Cardiac muscle cell (in vitro differentiated cells and primary cell): ENCODE measurements around the gene CEMIP. TPM values are rescaled to one million over a fixed set of nuclear protein-coding genes. Genes with fewer than 3 reads are reported as not detected.
A peak's percentile ranks its signal among the peaks of the same experiment; 100 is the strongest.
"Not testable (repeated sequence)": the region's sequence is repeated elsewhere in the genome, so short reads cannot be mapped to it uniquely, and the experiment has no call there.

Experiments used
- DNase-seq, 2 donors: peaks; one replicate each; pipeline versions ENCODE4 v3.0.0 to v3.0.0-alpha.2; 2010 to 2017; ENCODE audit warnings: low read depth in 1 of 2, low spot score in 1 of 2
- H3K27ac ChIP-seq: fragments of 200-600 bp; sonication (generic); 2 replicates; pipeline ENCODE4 v1.5.1; 2016
- H3K27me3 ChIP-seq: fragments of 200-600 bp; sonication (generic); 2 replicates; pipeline ENCODE4 v1.6.0; 2016; ENCODE audit warnings: control low read depth
- H3K36me3 ChIP-seq: fragments of 200-600 bp; sonication (generic); 2 replicates; pipeline ENCODE4 v1.5.1; 2016; ENCODE audit warnings: control low read depth
- H3K4me1 ChIP-seq: fragments of 200-600 bp; sonication (generic); 2 replicates; pipeline ENCODE4 v1.8.1; 2017; ENCODE audit warnings: low read depth, mild to moderate bottlenecking, mixed run types
- H3K4me3 ChIP-seq: fragments of 200-600 bp; sonication (generic); 2 replicates; pipeline ENCODE4 v1.5.1; 2016; ENCODE audit warnings: mild to moderate bottlenecking
- H3K9me3 ChIP-seq: fragments of 200-600 bp; sonication (generic); 2 replicates; pipeline ENCODE4 v1.5.1; 2017; ENCODE audit warnings: low read depth, mild to moderate bottlenecking, control low read depth
- polyA plus RNA-seq: library from polyadenylated mRNA; unstranded; fragments of >200 nt; fragmentation: Nextera tagmentation; extraction: Ambion mirVana; gene quantifications from 2 replicates; pipeline ENCODE4 v1.2.1, GENCODE V29; 2016
- total RNA-seq: library from RNA; depleted of rRNA; stranded (reverse); fragments of >200 nt; gene quantifications from 2 replicates; pipeline ENCODE4 v1.2.3, GENCODE V29; 2016
- TF ChIP-seq, protein P1 (sequence below): IDR thresholded peaks from 2 replicates; pipeline ENCODE4 v1.5.1; 2012; ENCODE audit warnings: low read depth, mild to moderate bottlenecking, low read length

CEMIP gene
- total and polyA plus RNA-seq, 2 experiments from 2014 or later = 0.12 to 1.9 TPM

DNA sequence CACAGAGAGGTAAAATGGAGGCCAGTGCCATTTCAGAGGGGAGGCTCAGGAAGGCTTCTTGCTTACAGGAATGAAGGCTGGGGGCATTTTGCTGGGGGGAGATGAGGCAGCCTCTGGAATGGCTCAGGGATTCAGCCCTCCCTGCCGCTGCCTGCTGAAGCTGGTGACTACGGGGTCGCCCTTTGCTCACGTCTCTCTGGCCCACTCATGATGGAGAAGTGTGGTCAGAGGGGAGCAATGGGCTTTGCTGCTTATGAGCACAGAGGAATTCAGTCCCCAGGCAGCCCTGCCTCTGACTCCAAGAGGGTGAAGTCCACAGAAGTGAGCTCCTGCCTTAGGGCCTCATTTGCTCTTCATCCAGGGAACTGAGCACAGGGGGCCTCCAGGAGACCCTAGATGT lies 170.6 kb downstream of the CEMIP start:
- Histone ChIP-seq H3K9me3 (no peaks in the 10 kb centered on the region), H3K4me1 (no peaks in the 10 kb centered on the region), H3K27me3 (no peaks in the 10 kb centered on the region), H3K27ac (no peak overlapping the region), H3K4me3 (no peak overlapping the region), H3K36me3 (peaks cover 5% of the 10 kb centered on the region)
- TF ChIP-seq, protein P1, sequence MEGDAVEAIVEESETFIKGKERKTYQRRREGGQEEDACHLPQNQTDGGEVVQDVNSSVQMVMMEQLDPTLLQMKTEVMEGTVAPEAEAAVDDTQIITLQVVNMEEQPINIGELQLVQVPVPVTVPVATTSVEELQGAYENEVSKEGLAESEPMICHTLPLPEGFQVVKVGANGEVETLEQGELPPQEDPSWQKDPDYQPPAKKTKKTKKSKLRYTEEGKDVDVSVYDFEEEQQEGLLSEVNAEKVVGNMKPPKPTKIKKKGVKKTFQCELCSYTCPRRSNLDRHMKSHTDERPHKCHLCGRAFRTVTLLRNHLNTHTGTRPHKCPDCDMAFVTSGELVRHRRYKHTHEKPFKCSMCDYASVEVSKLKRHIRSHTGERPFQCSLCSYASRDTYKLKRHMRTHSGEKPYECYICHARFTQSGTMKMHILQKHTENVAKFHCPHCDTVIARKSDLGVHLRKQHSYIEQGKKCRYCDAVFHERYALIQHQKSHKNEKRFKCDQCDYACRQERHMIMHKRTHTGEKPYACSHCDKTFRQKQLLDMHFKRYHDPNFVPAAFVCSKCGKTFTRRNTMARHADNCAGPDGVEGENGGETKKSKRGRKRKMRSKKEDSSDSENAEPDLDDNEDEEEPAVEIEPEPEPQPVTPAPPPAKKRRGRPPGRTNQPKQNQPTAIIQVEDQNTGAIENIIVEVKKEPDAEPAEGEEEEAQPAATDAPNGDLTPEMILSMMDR = no peak
- no peak for DNase-seq

DNA sequence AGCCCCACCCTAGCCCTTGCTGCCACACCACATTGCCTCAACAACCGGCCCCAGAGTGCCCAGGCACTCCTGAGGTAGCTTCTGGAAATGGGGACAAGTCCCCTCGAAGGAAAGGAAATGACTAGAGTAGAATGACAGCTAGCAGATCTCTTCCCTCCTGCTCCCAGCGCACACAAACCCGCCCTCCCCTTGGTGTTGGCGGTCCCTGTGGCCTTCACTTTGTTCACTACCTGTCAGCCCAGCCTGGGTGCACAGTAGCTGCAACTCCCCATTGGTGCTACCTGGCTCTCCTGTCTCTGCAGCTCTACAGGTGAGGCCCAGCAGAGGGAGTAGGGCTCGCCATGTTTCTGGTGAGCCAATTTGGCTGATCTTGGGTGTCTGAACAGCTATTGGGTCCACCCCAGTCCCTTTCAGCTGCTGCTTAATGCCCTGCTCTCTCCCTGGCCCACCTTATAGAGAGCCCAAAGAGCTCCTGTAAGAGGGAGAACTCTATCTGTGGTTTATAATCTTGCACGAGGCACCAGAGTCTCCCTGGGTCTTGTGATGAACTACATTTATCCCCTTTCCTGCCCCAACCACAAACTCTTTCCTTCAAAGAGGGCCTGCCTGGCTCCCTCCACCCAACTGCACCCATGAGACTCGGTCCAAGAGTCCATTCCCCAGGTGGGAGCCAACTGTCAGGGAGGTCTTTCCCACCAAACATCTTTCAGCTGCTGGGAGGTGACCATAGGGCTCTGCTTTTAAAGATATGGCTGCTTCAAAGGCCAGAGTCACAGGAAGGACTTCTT lies 171.3 kb downstream of the CEMIP start:
- TF ChIP-seq, protein P1 = no peak
- no peaks in the 10 kb centered on the region for H3K27me3 ChIP-seq
- H3K4me1 ChIP-seq = no peaks in the 10 kb centered on the region
- H3K36me3 ChIP-seq = peaks cover 5% of the 10 kb centered on the region
- DNase-seq = no peak
- H3K9me3 ChIP-seq = no peaks in the 10 kb centered on the region
- no peak overlapping the region for H3K27ac ChIP-seq
- no peak overlapping the region for H3K4me3 ChIP-seq

DNA sequence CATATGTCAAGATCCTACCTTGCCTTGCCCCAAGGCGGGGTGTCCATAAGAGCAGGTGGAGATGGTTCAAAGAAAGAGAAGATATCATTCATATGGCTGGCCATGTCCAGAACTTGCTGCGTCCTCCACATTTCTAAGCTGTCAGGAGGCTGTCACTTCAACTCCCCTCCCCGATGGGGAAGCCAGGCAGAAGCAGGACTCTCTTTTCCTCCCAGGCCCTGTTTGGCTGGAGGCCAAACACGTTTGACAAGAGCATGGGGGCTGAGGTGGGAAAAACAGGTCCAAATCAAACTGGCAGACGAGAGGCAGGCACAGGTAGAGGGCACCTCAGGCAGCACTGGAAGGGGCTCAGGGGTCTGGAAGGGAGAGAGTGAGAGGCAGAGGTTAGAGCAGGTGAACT lies 172.8 kb downstream of the CEMIP start:
- TF ChIP-seq, protein P1 = no peak
- Histone ChIP-seq H3K9me3 (no peaks in the 10 kb centered on the region), H3K27ac (no peak overlapping the region), H3K4me1 (no peaks in the 10 kb centered on the region), H3K36me3 (peaks cover 5% of the 10 kb centered on the region), H3K27me3 (no peaks in the 10 kb centered on the region), H3K4me3 (no peak overlapping the region)
- no peak for DNase-seq

DNA sequence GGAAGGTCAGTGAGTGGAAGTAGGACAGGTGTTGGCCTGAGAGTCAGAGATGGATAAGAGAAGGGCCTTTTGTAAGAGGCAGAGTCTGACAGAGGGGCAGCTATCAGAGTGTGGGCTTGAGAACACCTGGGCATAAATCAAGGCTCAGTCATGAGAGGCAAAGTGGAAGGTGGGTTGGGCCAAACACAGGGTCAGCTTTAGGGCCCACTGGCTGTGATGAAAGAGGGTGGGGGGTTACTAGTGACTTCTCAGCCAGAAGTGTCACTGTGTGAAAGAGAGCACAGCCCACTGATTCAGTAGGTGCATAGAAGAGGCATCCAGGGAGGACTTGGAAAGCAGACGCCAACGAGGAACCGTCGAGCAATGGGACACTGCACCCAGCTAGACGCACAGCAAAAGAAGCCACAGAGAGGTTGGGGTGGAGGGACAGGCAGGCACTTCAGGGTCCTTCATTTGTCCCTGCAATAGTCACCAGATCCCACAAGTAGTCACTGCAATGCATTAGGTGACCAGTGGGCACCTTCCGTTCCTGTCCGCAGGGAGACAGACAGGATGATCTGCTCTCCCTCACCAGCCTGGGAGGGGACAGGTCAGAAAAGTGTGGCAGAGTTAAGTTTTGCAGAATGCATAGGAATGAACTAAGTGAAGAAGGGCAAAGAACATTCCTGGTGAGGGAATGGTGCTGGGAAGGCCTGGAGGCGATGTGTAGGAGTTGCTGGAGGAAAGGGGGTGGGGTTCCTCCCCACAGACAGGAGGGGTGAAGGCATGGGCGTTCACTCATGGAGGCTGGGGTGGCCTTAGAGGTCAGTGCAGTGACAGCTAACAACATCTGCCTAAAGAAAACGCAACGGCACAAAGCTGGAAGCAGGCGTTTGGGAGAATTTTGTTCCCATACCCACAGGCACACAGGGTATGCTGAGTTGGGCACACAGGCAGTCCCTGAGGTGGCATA lies 174.1 kb downstream of the CEMIP start:
- Histone ChIP-seq H3K36me3 (peaks cover 5% of the 10 kb centered on the region), H3K27ac (no peak overlapping the region), H3K4me1 (no peaks in the 10 kb centered on the region), H3K27me3 (no peaks in the 10 kb centered on the region), H3K9me3 (no peaks in the 10 kb centered on the region), H3K4me3 (no peak overlapping the region)
- no peak for DNase-seq
- TF ChIP-seq, protein P1 = no peak

DNA sequence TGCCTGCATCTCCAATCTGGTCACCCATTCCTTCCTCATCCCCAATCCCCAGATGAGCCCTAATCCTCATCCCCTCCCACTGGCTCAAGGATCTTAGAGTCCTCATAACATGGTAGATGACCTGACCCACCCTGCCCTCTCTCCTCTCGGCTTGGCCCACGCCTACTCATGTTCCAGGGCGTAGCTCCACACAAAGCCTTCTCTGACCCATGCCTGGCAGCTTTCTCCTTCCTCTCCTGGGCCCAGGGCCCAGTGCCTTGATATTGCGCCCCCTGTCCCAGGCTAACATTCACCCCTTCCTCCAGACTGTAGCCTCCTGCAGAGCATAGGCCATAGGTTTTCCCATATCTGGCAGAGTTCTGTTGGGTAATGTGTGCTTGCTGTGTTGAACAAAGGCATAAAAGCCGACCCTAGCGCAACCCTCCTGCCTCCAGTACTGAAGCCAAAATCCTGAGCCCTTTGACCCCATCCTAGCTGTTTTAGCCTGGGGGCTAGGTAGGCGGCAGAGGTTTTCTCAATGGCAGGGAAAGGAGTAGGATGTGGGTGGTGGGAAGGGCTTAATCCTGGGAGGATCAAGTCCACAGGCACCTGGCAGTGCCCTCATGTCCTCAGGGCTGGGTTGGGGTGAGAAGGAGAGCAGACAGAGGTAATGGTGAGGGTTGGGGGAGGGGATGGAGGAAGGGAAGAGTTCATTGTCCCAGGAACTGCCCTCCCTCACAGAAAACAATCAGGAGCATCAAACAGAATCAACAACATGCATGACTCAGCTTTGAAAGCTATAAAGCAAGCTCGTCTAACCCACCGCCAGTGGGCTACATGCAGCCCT lies 175.0 kb downstream of the CEMIP start:
- Histone ChIP-seq H3K27ac (no peak overlapping the region), H3K4me3 (no peak overlapping the region), H3K4me1 (no peaks in the 10 kb centered on the region), H3K36me3 (peaks cover 5% of the 10 kb centered on the region), H3K27me3 (no peaks in the 10 kb centered on the region), H3K9me3 (no peaks in the 10 kb centered on the region)
- DNase-seq = no peak
- TF ChIP-seq, protein P1 = no peak

DNA sequence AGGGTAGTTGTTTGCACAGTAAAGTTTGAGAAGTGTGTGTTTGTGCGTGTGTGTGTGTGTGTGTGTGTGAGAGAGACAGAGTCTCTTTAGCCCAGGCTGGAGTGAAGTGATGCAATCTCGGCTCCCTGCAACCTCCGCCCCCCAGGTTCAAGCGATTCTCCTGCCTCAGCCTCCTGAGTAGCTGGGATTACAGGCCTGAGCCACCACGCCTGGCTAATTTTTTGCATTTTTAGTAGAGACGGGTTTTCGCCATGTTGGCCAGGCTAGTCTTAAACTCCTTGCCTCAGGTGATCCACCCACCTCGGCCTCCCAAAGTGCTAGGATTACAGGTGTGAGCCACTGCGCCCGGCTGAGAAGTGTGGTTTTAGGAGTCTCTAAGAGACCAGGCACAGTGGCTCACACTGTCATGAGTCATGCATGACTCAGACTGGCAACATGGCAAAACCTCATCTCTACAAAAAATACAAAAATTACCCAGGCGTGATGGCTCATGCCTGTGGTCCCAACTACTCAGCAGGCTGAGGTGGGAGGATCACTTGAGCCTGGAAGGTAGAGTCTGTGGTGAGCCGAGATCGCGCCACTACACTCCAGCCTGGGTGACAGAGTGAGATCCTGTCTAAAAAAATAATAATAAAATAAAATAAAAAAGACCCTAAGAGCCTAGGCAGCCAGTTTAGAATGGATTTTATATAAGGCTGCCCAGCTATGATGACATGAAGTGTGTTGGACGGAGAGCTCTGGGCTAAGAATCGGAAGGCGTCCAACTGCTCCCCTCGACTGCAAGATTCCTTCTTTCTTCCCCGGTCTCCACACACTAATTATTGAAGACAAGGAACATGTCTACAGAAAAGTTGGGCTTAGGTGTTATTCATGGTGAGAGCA lies 176.6 kb downstream of the CEMIP start:
- not testable (repeated sequence) for H3K4me1 ChIP-seq, H3K27ac ChIP-seq
- peak in 1 of 2 donors; percentile 81 for DNase-seq

More for the DNA sequence above, 176.6 kb downstream of the CEMIP start:
- H3K9me3 ChIP-seq, H3K36me3 ChIP-seq, H3K4me3 ChIP-seq, H3K27me3 ChIP-seq: not testable (repeated sequence)
